GM19395 (cell line): ENCODE measurements around the gene RAD51D.
"Not testable (repeated sequence)": the region's sequence is repeated elsewhere in the genome, so short reads cannot be mapped to it uniquely, and the experiment has no call there.

Source experiments
- ATAC-seq: cut with Tn5 transposase; IDR thresholded peaks from one replicate; pipeline ENCODE4 v1.9.1; 2021; ENCODE audit warnings: mild to moderate bottlenecking, moderate library complexity; ENCODE audit not compliant: unreplicated experiment

Gene RAD51D

DNA sequence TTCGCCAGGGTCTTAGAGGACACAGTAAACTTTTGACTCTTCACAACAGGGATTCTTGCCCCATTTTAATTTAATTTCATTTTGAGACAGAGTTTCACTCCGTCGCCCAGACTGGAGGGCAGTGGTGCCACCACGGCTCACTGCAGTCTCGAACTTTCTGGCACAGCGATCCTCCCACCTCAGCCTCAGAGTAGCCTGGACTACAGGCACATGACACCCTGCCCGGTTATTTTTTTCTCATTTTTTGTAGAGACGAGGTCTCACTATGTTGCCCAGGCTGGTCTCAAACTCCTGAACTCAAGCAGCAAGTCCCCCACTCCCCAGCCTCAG lies 22.8 kb upstream of the RAD51D start:
- no peak for ATAC-seq

DNA sequence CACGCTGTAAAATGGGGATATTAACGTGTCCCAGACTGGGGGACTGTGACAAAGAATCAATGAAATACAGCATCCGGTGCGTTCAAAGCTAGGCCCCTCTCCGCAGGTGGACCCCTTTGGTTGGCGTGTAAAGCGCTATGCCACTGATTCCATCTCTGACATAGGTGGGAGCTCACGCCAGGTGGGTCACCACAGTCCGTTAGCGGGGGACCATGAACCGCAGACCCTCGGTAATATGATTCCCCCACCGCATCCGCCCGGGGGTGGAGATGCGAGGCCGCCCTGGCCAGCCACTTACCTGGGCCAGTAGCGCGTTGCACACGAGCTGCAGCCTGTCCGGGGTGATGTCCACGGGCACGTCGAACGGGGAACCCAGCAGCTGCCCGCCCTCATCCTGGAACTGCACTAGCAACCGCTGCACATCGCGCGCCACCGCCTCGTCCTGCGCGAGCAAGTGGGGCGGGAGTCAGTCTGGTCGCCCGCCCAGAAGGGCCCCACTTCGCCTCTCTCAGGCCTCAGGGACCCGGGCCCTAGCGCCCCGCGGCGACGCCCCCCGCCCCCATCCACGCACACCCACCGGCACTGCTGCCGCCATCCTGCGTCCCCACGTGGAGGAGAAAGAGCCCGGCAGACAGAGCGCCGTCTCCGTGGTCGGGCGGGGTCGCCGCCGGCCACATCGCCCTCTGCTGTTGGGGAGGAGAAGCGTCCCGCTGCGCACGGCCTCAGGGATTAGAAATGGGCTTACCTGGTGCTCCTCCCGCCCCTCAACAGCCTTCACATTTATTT lies 22.2 kb upstream of the RAD51D start, which contains the start of gene NLE1:
Gene NLE1, minus strand, starts transcription at position 623 of the 786 bp plus-strand sequence. Its CDS starts 28 bp downstream, at position 595.
- ATAC-seq, result peak; percentile 78

DNA sequence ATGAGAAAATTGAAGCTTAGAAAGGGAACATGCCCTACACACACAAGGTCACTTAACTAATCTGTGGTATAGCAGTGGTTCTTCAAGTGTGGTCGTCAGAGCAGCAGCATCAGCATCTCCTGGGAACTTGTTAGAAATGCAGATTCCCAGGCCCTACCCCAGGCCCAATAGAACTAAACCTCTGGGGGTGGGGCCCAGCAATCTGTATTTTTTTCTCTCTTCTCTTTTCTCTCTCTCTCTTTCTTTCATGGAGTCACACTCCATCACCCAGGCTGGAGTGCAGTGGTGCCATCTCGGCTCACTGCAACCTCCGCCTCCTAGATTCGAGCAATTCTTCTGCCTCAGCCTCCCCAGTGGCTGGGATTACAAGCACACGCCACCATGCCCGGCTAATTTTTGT lies 18.6 kb upstream of the RAD51D start:
- no peak for ATAC-seq

DNA sequence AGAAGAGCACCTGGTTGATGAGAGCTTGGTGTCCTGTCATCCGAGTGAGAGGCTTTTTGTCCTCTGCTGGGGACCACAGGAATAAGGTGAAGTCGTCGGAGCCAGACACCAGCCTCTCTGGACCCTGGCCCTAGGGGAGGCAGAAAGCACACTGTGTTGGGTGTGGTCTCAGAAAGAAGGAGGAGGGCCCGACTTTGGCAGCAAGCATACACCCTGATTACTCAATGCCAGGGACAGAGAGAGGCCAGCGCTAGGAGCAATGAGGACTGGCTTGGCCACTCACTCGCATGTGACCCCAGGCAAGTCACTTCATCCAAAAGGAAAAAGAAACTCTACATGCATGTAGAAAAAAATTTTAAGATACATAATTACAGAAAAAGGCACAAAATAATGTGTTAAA lies 15.7 kb upstream of the RAD51D start:
- ATAC-seq, result no peak

DNA sequence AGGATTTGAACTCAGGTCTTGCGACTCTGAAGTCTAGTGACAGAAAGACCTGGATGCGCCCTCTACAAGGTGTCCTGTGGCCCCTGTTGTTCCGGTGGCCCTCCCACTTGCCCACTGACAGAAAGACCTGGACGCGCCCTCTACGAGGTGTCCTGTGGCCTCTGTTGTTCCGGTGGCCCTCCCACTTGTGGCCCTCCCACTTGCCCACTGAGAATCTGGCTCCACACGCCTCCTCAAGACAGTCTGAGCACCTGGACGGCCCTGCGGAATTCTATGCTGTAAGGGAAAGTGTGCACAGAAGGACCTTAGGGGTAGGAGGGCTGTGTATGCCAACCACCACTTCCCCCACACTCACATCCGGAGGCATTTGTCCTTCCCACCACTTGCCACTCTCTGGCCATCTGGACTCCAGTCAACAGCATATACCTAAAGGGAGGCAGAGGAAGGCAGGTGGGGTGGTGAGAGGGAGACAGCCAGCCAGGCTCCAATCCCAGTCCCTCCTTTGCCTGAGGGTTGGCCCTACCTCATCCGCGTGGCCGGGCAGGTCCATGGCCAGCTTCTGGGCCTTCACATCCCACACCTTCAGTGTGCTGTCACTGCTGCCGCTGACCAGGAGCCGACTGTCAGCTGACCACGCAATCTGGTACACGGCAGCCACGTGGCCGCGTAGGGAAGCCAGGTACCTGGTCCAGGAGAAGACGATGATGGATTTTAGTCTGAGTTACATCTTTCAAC lies 13.3 kb upstream of the RAD51D start:
- ATAC-seq, result no peak

DNA sequence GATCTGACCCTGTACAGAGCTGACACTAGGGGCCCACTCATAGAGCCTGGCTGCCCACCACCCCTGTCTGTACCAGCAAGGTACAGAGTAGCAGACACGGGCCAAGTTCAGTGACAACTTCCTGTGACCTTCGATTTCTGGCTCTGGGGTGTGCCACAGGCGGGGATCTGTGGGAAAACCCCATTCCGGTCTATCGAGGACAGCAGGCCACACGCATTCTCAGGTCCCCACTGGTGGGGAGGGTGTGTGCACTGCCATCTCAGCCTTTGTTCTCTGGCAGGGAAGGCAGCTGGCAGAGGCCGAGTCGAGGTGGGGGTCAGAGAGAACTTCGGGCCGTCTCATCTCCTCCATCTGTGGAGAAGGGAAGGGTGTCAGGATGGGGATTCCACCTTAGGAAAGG lies 12.4 kb upstream of the RAD51D start:
- no peak for ATAC-seq

DNA sequence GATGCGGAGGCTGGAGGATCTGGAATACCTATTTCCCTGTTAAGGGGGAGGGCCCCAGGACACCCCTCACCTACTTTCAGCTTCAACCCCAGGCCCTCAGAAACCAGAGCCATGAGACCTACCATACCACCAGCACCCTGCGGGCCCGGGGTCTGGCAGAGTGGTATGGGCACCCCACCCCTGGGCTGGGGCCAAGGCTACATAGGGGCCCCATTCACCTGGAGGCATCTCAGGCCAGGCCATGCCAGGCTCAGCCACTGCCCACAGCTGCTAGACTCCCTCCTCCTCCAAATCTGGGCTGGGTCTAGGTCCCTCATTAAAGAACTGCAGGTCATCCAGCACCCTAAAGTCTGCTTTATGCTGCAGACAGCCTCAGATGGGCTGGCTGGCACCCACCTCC lies 10.7 kb upstream of the RAD51D start:
- ATAC-seq, result no peak

DNA sequence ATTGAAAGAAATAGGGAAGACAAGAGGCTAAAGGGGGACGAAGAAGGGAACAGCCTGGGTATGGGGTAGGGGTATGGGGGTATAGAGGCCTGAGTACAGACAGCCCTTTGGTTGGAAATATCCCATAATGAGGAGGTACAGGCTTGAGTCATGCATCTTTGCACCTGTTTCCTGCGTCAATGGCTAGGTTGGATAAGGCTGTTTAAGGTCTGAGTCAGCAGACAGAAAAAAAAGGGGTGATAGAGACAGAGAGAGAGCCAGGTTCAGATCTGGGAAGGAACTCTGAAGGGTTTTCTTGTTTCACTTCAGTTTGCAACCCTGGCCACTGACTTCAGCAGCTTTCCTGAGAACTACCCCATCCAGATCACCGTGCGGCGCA lies 10.3 kb upstream of the RAD51D start:
- ATAC-seq, result no peak

DNA sequence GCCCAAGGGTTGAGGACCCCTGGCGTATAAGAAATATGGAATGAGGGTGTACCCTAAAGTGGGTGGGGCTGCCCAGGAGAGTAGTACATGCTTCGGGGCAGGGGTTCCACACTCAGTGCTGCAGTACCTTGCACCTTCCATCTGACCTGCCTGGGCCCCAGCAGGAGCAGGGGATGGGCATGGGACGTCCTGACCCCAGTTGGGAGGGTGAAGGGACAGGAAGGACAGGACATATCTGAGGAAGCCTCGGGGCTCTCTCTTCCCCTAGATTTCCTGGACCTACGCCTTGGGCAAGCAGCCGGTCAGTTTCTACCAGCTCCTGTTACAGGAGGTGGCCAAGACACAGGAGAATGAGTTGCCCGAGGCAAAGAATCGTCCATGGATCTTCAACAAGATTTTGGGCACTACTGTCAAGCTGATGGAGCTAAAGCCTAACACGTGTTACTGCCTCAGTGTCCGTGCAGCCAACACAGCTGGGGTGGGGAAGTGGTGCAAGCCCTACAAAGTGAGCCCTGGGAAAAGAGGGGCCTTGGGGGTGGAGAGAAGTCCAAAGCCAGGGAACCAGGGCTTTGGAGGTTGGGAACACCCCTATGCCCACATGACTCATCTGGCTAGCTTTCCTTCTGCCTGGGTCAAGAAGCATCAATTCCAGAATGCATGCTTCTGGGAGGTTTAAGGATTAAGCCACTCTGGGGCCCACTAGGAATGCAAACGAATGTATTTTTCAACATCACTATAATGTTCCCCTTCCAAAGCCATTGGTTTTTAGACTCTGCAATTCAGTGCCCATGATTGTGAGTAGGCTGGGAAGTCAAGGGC lies 9.7 kb upstream of the RAD51D start:
- ATAC-seq, result no peak

DNA sequence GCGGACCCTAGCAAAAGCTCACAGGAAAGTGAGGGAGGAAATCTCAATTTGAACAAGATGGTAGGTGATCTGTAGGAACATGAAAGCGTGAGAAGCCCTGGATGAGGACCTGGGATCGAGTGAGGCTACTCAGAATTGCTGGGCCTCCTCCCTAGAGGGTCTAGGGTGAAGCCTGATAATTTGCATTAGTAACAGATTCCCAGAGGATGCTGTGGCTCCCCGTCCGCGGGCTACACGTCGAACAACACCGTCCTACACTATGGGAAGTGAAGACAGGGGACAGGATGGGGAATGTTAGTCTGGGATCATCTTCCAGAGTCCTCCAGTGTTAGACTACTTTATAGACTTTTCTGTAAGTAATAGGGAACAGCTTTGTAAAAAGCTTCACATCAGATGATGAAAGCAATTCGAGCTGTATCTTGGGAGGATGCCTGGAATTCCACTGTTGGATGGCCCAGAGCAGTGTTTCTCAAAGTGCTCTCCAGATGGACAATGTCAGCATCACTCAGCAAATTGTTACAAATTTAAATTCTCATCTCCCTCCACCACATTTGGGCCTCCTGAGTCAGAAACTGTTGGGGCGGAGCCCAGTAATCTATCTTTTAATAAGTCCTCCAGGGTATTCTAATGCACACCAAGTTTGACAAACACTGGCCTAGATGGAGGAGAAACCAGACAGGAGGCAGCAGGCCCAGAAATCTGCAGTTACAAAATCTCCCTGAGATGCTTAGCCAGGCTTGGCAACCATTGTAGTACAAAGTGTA lies 8.3 kb upstream of the RAD51D start:
- ATAC-seq, result no peak

DNA sequence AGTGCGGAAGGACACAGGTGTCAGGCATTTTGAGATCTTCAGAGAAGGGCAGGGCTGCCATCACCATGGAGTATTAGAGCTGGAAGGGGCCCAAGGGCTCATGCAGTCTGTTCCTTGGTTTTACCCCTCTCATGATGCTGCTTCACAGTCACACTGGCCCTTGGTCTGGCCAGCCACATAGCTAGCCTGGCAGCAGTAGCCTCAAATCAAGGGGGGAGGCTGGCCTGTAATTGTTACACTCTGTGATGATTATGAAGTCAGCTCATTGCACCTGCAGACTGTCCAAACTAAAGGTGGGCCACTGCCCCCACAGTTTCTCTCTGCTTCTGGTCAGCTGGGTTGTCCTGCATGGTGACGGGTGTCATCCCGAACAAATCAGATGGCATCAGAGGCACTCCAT lies 1.7 kb upstream of the RAD51D start, which contains the start of gene FNDC8:
Gene FNDC8, plus strand, starts transcription at position 301 of the 400 bp plus-strand sequence. Its CDS starts 79 bp downstream, at position 380.
- ATAC-seq, result no peak

DNA sequence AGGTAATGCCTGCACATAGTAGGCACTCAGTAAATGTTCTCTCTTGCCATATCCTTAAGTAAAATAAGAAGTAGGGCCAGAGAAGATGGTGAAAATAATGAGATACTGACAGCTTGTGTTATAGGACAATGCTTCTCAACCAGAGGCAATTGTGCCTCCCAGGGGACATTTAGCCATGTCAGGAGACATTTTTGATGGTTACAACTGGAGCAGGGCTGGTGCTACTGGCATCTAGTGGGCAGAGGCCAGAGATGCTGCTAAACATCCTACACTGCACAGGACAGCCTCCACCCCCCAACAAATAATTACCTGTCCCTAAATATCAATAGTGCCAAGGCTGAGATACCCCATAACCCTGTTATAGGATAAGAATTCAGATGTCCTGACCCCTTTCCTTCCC lies 1.7 kb downstream of the RAD51D start:
- no peak for ATAC-seq

DNA sequence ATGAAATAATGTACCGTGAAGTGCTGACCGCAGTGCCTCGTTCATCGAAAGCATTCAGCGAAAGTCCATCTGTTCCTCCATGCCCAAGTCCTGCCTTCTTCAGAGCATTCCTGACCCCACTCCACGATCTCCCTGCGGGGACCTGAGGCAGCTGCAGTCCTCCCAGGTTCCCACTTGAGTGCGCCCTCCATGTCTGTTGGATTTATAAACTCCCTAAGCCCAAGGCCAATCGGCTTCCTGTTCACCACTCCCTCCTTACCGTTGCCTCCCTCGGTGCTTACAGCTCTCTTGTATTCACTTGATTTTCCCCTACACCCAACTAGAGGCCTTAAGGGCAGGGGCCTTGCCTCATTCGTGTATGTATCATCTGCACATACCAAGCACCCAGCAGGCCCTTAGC lies 2.8 kb downstream of the RAD51D start:
- ATAC-seq, result no peak

DNA sequence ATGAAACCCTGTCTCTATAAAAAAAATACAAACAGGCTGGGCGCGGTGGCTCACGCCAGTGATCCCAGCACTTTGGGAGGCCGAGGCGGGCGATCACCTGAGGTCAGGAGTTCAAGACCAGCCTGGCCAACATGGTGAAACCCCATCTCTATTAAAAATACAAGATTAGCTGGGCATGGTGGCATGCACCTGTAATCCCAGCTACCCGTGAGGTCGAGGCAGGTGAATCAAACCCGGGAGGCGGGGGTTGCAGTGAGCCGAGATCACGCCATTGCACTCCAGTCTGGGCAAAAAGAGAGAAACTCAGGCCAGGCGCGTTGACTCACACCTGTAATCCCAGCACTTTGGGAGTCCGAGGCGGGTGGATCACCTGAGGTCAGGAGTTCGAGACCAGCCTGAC lies 8.9 kb downstream of the RAD51D start:
- ATAC-seq, result not testable (repeated sequence)

DNA sequence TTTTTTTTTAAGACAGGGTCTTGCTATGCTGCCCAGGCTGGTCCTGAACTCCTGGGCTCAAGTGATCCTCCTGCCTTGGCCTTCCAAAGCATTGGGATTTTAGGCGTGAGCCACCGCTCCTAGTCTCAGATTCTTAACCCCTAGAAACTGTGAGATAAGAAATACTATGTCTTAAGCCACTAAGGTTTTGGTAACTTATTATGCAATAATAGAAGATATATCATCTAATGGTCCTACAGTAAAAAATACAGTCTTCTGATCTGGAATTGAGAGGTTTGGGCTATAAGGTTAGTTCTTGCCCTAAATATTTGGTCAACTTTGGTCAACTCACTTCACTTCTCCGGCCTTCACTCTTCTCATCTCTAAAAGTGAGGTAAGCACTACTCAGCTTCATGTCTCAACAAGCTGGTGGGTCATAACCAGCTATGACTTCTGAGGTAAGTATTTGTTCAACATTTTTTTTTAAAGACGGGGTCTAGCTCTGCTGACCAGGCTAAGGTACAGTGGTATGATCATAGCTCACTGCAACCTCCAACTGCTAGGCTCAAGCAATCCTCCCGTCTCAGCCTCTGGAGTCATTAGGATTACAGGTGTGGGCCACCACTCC lies 14.7 kb downstream of the RAD51D start:
- no peak for ATAC-seq

DNA sequence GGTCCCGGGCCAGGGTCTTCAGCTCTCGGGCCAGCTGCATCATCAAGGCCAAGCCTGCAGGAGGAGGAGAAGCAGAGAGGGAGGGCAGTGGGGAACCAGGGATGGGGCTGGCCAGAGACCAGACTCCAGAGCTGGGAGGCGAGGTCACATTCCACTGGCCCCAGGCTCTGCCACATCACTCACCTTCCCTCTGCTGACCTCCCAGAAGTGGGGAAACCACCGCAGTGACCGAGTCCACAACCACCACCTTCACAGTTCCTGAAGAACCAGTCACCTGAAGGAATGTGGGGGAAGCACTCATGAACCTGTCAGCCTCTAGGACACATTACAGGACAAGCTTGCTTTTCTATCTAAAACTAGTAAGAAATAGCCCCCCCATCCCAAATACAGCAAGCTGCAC lies 16.4 kb downstream of the RAD51D start:
- ATAC-seq, result no peak

DNA sequence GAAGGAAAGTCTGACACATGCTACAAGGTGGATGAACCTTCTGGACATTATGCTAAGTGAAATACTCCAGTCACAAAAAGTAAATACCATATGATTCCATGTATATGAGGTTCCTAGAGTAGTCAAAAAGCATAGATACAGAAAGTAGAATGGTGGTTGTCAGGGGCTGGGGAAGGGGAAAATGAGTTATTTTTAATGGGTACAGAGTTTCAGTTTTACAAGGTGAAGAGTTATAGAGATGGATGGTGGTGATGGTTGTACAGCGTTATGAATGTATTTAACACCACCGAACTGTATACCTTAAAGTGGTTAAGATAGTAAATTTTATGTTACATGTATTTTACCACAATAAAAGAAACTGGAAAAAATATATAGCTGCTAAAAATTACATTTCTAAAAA lies 17.9 kb downstream of the RAD51D start:
- ATAC-seq, result no peak

DNA sequence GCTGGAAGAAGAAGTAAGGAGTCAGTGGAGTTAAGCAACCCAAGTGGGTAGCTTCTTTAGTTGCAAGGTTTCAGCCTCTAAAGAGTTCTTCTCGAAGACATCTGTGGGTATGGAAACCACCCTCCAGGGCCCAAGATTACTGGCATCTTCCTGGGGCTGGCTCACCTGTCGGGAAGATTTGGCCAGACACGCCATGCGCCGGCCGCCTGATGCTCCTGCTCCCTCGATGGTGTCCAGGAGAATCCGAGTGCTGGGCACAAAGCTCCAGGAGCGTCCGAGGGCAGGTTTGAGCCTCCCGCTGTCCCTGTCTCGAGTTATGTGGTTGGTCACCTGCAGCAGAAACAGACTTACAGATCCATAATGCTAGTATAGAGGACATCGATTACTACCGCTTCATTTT lies 18.6 kb downstream of the RAD51D start:
- no peak for ATAC-seq

DNA sequence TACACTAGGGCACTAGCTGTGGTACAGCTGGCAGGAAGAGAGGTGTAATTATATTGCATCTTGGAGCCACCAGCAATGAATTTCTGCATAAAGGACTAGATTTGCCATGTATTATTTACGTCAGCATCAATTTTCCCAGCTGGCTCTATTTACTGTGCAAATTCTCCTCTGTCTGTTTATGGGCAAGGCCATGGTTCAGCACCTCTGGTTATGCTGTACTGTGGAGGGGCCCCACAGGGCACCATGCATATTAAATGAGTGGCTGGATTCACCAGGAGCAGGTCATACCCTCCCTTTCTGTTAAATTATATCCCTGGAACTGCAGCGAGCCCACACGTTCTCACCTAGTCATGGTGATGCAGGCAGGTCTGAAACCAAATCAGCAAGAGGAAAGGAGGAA lies 19.8 kb downstream of the RAD51D start:
- ATAC-seq, result no peak

DNA sequence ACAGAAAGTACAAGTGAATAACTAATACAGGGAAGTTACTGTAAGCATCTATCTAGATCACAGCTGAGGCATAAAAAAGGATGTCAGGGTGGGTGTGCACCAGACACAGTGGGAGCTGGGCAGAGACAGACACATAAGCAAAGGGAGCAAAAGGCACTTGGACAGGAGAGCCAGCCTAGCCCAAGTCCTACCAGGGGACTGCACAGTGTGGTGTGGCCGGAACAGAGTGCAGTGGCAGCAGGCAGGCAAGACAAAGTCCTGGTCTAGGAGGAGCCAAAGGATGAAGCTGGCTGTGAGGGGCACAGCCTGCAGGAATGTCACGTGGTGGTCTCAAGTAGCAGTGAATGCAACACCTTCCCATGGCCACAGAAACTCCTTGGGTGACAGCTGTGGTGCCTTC lies 21.9 kb downstream of the RAD51D start:
- no peak for ATAC-seq
